Measurements from ENCODE around the gene TTC39A.
"Not testable (repeated sequence)": the region's sequence is repeated elsewhere in the genome, so short reads cannot be mapped to it uniquely, and the experiment has no call there.

Gene TTC39A

GRCh38 chr1:51263147-51263877, 67.0 kb downstream of the TTC39A start:
- DNase-seq: no peak

DNA sequence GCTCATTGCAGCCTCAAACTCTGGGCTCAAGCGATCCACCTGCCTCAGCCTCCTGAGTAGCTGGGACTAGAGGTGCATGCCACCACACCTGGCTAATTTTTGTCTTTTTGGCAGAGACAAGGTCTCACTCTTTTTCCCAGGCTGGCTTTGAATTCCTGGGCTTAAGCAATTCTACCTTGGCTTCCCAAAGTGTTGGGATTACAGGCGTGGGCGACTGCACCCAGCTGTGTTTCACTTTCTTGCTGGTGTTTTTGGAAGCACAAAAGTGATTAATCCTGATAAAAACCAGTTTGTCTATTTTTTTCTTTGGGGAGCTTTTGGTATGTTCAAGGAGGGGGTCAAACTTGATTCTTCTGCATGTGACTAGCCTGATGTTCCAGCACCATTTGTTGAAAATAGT, 75.0 kb downstream of the TTC39A start:
- DNase-seq: no peak

DNA sequence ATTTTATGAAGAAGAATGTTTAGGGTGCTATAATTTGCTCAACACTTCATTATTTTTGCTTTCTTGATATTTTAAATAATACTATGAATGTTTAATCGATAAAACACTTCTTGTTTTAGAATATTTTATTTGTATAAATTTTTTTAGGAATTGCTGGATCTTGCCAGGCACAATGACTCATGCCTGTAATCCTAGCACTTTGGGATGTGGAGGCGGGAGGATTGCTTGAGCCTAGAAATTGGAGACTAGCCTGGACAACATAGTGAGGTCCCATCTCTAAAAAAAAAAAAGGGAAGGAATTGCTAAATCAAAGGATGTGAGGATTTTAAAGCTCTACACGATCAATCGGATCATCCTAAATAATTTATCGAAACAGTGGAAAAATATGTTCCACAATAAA, 76.7 kb downstream of the TTC39A start:
- DNase-seq: no peak

- no peak for DNase-seq
Observed at GRCh38 chr1:51252366-51252765, 78.0 kb downstream of the TTC39A start.

GRCh38 chr1:51251165-51251564, 79.2 kb downstream of the TTC39A start:
- not testable (repeated sequence) for DNase-seq

- DNase-seq: not testable (repeated sequence)
Observed at GRCh38 chr1:51250729-51251128, 79.6 kb downstream of the TTC39A start.

DNA sequence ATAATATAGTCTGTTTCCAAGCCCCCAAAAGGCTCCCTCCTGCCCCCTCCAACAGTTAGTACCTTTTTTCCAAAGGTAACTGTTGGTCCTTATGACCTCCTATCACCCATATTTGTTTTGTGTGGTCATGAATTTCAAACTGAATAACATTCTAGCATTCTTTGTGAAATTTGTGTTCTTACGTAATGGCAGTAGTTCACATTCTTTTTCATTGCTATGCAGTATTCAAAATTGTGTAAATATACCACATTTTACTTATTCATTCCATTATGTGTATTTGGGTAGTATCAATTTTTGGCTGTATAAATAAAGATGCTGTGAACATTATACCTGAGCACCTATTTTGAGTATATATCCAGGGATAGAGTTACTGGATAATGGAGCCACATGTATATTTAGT, 80.9 kb downstream of the TTC39A start:
- no peak for DNase-seq

DNA sequence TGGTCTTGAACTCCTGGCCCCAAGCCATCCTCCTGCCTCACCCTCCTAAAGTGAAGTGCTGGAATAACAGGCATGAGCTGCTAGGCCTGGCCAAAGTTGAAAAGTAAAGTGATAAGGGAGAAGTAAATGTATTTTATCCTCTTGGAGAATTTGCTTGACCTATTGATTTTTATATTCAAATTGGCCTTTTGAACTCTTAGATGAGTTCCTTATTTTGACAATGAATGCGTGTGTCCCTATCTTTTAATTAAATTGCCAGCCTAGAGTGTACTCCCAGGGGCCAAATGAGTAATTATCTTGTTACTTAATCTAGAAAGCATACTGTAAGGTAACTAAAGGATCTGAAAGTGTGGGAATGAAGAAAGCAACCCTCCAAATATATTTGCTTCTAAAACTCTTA, 82.9 kb downstream of the TTC39A start:
- no peak for DNase-seq

DNA sequence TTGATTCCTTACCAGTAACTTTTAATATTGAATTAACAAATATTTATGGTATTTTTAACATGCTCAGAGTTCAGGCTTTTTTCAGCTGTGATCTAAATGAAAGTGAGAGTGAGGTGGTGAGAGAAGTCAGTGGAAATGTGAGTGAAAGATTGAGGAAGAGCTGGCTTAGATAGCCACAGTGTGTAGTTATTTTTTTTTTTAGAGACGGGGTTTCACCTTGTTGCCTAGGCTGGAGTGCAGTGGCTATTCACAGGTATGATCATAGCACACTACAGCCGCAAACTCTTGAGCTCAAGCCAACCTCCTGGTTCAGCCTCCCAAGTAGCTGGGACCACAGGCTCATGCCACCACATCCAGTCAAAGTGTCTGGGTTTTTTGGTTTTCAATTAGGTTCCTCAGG, 83.3 kb downstream of the TTC39A start:
- no peak for DNase-seq

DNA sequence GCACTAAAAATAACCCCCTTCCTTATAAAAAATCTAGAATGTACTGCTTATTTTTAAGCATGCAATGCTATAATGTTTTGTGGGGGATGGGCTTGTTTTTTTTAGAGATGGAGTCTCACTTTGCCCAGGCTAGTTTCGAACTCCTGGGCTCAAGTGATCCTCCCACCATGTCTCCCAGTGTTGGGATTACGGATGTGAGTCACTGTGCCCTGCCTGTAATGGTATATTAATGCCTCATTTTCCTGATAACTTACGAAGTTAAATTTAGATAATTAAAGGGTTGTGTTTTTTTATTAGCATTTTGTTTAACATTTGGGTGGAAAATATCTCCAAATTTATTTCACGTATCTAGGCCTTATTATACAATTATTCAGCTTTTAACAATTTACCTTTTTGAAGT, 87.8 kb downstream of the TTC39A start:
- no peak for DNase-seq

- DNase-seq: no peak
Observed at GRCh38 chr1:51241119-51241518, 89.2 kb downstream of the TTC39A start.

- no peak for DNase-seq
Observed at GRCh38 chr1:51240084-51240483, 90.3 kb downstream of the TTC39A start.

- DNase-seq: no peak
Observed at GRCh38 chr1:51238034-51238403, 92.3 kb downstream of the TTC39A start.

GRCh38 chr1:51237351-51238033, 92.9 kb downstream of the TTC39A start:
- no peak for DNase-seq

Data from stimulated activated CD4-positive, alpha-beta T cell treated with anti-CD3 and anti-CD28 coated beads, Interleukin-15, amount 100 ng/mL, for 24 hours (primary cell).